HG03521 (cell line): ENCODE measurements around the gene RAD23B.
"Not testable (repeated sequence)": the region's sequence is repeated elsewhere in the genome, so short reads cannot be mapped to it uniquely, and the experiment has no call there.

ENCODE experiments used
- ATAC-seq: cut with Tn5 transposase; IDR thresholded peaks from one replicate; pipeline ENCODE4 v1.9.1; 2021; ENCODE audit warnings: mild to moderate bottlenecking, moderate library complexity; ENCODE audit not compliant: unreplicated experiment

Gene RAD23B

DNA sequence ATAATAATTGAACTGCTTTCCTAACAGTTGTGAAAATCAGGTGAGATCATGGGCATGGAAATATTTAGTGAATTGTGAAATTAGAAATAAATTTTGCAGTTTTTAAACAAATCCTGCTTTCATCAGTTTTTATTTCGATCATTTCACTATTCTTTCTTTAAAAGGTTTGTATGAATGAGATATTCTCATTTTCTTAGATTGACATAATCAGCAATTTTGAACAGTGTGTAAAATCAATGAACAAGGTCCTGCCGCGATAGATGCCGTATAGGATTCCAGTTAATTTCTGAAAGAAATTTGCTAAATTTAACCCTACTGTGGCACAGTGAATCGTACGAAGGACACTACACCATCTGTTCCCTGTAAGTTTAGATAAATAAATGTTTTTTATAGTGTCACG is 7.5 kb downstream of the RAD23B start:
- no peak for ATAC-seq

DNA sequence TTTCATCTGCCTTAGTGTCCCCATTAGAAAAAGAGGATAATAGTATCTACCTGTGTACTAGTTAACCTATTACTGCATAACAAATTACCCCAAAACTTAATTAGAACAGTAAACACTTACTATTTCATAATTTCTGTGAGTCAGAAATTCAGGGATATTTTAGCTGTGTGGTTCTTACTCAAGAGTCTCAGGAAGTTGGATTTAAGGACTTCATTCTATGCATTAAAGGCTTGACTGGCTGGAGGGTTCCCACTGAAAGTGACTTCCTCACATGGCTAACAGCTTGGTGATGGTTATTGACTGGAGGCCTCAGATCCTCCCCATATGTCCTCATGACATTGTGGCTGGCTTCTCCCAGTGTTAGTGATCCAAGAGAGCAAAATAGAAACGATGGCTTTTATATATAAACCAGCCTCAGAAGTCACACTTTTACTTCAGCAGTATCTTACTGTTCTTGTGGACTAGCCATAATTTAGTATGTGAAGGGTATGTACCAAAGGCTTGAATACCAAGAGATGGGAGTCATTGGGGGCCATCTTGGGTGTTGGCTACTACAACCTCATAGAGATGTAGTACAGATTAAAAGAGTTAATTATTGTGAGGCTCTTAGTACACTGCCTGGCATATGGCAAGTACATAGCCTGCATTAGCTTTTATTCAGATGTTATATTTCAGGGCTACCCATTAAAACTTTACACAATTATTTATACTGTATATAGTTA is 9.9 kb downstream of the RAD23B start:
- ATAC-seq, result no peak

DNA sequence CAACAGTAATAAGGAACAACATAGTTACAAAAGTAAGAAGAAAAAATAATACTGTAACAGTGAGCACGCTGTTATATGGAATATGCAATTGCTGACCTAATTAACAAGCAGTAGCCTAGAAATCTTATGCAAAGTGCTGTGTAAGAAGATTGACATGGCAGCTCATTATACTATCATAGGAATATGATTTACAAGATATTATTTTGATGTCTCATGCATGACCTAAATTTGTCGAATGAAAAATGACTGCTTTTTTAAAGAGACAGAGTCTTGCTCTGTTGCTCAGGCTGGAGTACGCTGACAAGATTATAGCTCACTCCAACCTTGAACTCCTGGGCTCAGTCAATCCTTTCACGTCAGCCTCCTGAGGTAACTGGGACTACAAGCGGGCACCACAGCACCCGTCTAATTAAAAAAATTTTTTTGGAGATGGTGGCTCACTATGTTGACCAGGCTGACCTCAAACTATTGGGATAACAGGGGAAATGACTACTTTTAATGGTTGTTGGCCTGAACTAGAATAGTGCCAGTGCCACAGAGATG is 10.5 kb downstream of the RAD23B start:
- ATAC-seq, result no peak

DNA sequence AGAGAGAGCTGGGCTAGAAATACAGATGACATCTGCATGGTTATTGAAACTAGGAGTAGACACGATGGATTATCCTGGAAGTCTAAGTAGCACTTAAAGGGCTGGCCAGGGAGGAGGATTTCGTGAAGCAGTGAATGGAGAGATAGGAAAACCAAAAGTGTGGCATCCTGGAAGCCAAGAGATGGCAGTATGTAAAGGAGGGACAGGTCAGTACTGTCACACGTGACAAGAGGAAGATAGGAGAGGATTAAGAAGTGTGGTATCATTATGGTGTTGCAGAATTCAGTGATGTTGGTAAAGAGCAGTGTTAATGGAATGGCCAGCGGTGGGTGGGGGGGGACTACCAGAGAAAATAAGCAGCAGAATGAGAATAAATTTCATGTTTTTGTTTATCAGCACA is 11.7 kb downstream of the RAD23B start:
- no peak for ATAC-seq

DNA sequence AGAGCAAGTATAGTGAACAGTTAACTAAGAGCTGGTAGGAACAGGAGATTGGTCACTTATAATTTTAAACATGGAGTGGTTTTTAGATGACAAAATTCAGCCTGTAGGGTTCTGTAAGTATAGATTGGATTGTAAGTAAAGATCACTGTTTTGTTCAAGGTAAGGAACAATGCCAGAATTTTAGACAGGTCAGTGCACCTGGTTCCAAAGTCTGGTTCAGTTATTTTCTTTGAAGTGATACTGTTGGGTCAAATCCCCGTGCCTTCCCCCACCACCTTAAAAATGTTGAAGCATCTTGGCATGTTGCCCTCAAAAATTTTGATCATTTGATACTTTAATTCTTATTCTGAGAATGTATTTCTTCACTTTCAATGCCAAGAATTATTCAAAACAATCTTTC is 12.9 kb downstream of the RAD23B start:
- no peak for ATAC-seq

DNA sequence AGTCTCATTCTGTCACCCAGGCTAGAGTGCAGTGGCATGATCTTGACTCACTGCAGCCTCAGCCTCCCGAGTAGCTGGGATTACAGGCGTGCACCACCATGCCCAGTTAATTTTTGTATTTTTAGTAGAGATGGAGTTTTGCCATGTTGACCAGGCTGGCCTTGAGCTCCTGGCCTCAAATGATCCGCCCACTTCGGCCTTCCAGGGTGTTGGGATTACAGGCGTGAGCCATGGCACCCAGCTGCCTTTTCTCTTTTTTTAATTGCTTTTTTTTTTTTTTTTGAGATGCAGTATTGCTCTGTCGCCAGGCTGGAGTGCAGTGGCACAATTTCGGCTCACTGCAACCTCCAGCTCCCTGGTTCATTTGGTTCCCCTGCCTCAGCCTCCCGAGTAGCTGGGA is 13.5 kb downstream of the RAD23B start:
- not testable (repeated sequence) for ATAC-seq

DNA sequence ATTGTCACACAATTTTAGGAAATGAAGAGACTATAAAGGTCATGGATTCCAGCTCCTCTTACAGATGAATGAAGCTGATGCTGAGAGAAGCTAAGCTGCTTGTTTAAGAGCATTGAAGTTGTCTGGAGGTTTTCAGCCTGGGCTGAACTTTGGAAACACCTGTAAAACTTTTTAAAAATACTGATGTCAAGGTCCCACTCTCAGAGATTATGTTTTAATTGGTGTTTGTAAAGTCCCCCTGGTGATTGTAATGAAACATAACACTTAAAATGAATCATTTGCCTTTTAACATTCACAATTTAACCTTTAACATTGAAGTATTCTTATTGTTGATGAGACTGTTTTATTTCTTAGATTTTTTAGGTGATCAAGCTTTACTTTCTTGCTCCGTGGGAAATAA is 16.4 kb downstream of the RAD23B start:
- no peak for ATAC-seq

DNA sequence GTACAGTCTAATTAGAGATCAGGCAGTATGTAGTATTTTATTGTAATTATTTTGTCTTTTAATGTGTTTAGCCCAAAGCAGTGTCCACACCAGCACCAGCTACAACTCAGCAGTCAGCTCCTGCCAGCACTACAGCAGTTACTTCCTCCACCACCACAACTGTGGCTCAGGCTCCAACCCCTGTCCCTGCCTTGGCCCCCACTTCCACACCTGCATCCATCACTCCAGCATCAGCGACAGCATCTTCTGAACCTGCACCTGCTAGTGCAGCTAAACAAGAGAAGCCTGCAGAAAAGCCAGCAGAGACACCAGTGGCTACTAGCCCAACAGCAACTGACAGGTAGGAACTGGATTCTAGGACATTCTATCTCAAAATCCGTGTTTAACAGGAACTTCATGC is 23.2 kb downstream of the RAD23B start:
- no peak for ATAC-seq

DNA sequence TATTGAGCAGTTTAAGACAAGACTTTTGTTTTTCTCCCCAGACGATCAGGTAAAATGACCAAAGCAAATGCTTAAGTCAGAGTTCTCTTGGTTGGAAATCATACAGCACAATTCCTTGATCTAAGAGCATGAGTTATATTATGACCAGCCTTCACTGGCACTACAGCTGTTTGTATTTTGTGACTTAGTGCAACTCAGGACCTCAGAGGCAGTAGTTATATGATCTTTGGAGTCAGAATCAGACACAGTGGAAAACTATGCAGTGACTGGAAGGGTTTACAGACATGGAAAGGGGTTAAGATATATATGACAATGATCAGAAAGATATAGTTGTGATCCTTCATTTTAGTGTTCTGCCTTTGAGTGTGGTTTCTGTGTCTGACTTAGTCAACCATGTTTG is 24.3 kb downstream of the RAD23B start:
- no peak for ATAC-seq

DNA sequence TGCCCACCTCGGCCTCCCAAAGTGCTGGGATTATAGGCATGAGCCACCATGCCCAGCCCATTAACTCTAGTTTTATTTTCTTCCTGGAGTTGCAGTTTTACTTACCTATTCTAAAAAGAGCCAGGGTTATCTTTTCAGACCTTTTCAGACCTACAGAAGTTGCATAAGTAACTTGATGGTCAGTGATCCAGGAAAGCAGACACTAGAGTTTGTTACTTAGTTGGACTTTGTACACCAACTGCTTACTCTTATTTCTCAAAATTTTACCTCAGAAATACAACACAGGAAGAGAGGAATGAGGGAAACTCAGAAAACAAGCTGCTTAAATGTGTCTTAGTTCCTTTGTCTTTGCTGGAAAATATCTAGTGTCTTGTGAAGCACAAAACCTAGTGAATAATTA is 25.4 kb downstream of the RAD23B start:
- no peak for ATAC-seq

DNA sequence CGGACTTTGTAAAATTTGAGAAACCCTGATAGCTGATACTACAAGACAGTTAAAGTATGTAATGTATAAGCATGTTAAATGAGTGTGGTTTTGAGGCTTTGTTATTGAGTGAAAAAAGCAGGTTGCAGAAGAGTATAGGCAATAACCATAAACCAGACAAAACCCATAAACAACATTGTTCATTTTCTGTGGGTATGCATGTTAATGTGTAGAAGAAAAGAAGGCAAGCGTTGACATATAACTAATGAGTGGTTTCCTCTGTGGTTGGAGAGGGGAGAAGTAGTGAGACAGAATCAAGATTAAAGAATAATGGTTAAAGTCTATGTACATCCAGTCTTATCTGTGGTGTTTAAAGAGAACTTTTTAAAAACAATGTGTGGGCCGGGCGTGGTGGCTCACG is 26.2 kb downstream of the RAD23B start:
- ATAC-seq, result peak; percentile 65

DNA sequence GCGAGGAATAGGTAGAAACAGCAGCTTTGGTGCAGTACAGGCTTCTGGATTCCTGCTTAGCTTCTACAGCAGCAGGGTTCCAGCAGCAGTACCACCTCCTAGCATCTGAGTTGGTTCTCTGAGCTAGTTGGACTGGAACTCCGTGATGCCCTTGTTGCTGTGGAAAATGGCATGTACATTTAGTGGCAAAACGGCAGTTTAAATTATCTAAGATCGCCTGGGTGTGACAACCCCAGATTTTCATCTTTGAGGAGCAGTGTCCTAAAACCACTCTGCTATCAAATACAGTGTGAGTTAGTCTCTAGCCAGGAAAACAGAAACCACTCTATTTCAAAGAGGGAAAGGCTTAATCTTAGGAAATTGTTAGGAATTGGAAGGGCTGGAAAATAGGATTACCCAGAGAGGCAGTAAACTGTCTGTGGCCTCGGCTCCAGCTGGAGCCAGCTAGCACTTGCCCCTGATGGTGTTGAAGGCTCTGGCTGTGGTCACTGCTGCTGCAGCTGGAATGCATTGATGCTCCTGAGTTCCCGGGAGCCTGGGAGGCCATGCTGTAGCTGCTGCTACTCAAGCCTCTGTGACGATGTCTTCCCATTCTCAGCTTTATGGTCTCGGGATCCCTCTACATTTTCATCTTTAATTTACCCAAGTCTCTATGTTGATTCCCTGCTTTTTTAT is 29.4 kb downstream of the RAD23B start:
- no peak for ATAC-seq

DNA sequence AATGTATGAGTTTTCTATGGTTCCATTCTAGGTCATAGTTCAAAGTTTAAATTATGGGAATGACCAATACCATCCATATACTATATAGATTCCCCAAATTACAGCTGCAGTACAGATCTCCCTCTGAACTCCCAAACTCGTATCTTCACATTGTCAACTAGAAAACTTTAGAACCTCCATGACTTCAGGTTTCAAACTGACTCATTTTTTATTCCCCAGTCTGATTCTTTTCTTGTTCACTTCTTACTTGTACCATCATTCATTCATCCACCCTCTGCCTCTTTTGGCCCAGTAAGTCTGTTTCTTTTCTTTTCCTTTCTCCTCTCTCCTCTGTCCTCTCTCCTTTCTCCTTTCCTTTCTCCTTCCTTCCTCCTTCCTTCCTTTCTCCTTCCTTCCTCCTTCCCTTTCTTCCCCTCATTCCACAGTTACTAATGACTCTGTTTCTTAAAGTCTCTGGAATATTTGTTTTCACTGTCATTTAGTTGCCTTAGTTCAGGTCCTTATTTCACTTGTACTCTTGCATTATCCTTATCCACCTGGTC is 30.5 kb downstream of the RAD23B start:
- ATAC-seq, result no peak

DNA sequence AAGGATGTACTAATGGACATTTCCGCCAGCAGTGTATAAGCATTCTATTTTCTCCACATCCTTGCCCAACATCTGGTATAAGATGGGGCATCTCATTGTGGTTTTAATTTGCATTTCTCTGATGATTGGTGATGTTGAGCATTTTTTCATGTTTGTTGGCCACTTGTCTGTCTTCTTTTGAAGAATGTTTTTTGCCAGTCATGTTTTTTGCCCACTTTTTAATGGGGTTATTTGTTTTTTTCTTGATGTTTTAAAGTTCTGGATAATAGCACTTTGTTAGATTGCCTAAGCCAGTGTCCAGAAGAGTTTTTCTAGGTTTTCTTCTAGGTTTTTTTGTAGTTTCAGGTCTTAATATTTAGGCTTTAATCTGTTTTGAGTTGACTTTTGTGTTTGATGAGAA is 31.7 kb downstream of the RAD23B start:
- no peak for ATAC-seq

DNA sequence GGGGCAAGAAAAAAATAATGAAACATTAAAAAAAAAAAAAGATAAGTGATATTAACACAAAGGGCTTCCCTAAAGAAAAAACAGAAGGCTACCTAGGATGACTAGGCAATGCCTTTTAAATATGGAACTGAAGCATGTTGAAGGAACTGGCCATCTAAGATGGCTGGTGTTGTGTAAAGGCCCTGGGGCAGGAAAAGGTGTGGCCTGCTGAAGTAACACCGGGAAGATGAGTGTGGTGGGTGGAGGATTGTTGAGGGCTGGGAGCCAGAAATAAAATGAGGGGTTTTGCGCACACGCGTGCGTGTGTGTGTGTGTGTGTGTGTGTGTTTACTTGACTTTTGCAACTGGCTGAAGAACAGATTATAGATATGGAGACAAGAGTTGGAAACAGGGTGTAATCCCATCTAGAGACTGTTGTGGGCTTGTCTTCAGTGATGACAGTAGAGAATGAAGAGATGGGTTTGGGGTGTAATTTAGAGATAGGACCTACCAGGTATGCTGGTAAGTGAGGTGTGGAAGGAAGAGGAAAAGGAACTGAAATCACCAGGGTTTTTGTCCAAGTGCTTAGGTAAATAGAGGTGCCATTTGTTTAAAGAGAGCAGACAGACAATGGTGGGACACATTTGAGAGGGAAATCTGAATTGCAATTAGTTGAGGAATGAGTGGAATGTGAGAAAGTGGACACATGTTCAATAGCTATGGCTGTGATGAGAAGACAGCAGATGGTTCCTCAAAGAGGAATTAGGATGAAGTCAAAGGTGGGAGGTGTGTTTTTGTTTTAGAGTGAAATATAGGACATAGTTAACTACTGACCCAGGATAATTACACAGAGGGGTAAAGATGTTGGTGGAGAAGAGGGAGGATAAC is 33.9 kb downstream of the RAD23B start:
- no peak for ATAC-seq

DNA sequence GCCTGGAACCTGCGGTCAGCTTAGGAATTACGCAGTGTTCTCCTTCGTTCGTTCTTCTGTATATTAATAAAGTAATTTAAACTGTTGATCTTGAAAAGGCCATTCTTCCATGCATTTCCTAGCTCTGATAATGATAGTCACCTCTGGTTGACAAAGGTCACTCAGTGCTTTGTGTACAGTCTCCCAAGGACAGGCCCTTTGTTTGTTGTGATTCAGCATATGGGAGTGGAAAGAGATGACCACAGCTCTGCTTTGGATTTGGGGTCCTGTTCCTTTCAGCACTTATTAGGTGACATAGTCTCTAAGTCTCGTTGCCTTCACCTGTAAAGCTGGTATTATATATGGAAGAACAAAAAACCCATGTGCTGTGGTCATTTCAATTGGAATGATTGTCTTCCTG is 39.6 kb downstream of the RAD23B start:
- no peak for ATAC-seq

DNA sequence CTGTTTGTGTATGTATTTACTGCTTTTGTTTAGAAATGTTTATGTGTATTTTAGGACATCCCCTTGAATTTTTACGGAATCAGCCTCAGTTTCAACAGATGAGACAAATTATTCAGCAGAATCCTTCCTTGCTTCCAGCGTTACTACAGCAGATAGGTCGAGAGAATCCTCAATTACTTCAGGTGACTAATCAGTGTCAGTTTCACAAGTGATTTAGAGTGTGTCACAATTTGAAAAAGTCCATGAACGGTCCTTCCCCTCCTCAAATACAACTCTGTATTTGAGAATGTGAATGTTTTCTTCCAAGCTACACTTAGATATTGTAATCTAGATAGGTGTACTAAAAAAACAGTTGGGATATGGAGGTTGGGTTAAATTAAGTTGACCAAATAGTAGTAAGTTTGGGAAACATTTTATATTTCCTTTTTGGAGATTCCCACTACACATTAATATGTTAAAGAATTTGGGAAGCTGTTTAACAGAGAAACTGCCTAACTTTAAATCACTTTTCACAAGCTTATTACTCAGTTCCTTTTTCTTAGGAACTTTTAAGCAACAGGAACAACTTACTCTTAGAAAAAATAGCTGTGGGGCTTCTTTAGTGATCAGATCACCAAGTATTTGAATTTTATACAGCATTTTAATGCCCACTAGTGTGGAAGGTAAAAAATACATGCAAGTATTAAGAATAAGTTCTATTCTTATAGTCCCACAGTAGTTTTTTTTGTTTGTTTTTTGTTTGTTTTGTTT is 40.9 kb downstream of the RAD23B start:
- no peak for ATAC-seq

DNA sequence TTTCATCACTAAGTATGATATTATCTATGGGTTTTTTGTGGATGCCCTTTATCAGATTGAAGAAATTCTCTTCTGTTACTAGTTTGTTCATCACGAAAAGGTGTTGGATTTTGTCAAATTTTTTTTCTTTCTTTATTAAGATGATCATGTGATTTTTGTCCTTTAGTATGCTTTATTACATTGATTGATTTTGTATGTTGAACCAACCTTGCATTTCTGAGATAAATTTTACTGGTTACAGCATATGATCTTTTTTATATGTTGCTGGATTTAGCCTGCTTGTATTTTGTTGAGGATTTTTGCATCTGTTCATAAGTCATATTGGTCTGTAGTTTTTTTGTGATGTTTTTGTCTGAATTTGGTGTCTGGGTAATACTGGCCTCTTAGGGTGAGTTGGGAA is 42.8 kb downstream of the RAD23B start:
- no peak for ATAC-seq

DNA sequence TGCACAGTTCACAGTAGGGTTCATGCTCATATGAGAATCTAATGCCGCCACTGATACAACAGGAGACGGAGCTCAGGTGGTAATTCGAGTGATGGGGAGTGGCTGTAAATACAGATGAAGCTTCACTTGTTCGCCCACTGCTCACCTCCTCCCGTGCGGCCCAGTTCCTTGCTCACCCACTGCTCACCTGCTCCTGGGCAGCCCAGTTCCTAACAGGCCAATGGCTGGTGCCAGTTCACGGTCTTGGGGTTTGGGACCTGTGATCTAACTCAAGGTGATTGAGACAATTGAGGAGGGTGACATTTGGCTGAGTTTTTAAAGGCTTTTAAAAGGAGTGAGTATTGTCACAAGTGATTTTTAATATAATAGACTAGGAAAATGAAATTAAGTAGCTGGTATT is 45.4 kb downstream of the RAD23B start:
- no peak for ATAC-seq

DNA sequence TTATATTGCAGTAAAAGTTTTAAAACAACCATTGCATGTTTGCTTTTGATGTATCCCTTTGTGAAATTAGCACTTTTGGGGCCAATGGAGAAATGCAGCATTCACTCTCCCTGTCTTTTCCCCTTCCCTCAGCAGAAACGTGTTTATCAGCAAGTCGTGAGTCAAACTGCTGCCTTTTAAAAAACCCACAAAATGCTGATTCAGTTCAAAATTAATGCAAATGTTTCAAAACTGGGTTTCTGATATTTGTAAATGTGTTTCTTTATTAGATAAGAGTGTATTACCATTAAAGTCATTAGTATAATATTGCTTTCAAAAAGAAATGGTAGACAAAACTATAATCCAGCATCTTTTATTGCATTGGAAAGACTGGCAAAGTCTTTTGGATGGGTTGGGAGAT is 47.3 kb downstream of the RAD23B start:
- ATAC-seq, result no peak

DNA sequence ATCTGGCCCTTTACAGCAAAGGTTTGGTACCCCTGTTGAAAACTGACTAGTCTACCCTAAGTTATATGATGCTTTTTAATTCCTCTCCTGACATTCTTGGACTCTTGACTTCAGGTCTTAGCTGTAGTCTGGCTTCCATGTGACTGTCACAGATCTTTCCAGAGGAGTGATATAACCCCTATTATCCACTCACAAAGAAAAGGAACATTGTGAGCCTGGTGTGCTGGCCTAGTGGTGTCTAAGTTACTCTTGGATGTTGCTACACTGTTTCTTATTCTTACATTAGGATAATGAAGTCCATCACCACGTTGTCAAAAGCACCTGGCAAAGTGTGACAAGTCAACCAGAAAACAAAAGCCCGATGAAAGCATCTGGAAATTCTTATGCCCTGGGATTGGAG is 49.8 kb downstream of the RAD23B start:
- no peak for ATAC-seq
